ENCODE measurements around the gene ATP6V0A4.

GRCh38 chr7:138697535-138698182 lies 100.3 kb downstream of the ATP6V0A4 start:
- TF ChIP-seq REST (IDR thresholded peaks at IDR 0.05; ENCODE audit: low read depth) (no peak), CTCF (IDR thresholded peaks at IDR 0.05 in 2 of 3, conservative IDR thresholded peaks at IDR 0.05 in 1 of 3; ENCODE audit: borderline replicate concordance in 1 of 3, insufficient read depth in 1 of 3, low read depth in 2 of 3, low read length in 2 of 3) (no peak), ZNF274 (IDR thresholded peaks at IDR 0.05; ENCODE audit: low read depth, low read length) (no peak), POLR2A (IDR thresholded peaks at IDR 0.05; ENCODE audit: borderline replicate concordance, extremely low read depth, insufficient read depth, insufficient read length) (no peak), CBX3 (IDR thresholded peaks at IDR 0.05; ENCODE audit: low read depth) (no peak), POLR2AphosphoS5 (IDR thresholded peaks at IDR 0.05; ENCODE audit: low read depth, low read length) (no peak), EZH2 (IDR thresholded peaks at IDR 0.05) (no peak), EGR1 (IDR thresholded peaks at IDR 0.05; ENCODE audit: low read depth) (no peak)
